Limb (tissue), 2 donors: Measurements from ENCODE around the gene SLC25A15.
"Not testable (repeated sequence)": the region's sequence is repeated elsewhere in the genome, so short reads cannot be mapped to it uniquely, and the experiment has no call there.

Source experiments
- DNase-seq, 2 donors: peaks; one replicate each; pipeline ENCODE4 v3.0.0-alpha.2; 2016; ENCODE audit errors: extremely low spot score in 2 of 2

The SLC25A15 gene

GRCh38 chr13:40812724-40813445, 23.5 kb downstream of the SLC25A15 start:
- DNase-seq = no peak

GRCh38 chr13:40813667-40814454, 24.4 kb downstream of the SLC25A15 start:
- DNase-seq = no peak

GRCh38 chr13:40814803-40815202, 25.4 kb downstream of the SLC25A15 start:
- no peak for DNase-seq

GRCh38 chr13:40818926-40819325, 29.5 kb downstream of the SLC25A15 start:
- no peak for DNase-seq

DNA sequence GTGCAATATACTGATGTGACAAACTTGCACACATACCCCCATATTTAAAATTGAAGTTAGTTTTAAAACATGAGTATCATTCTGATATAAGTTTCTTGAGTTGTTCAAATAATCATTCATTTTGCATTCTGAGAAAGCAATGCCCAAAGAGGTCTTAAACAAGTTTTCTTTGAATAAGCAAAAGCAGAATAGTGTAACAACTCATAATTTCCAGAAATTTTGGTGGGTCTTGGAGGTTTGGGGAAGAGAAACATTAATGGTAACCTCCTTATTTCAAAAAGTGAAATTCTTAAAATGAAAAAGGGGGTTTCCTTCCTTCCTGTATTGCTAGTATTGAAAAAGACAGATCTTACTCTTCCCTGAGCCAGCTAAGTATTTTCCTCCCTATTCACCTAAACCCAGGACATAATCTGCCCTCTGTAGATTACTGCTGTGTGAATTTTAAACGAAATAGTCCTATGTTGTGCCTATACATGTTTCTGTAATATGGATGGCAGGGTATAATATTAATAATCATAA, 30.4 kb downstream of the SLC25A15 start:
- no peak for DNase-seq

GRCh38 chr13:40839725-40840124, 50.3 kb downstream of the SLC25A15 start:
- DNase-seq = not testable (repeated sequence)

GRCh38 chr13:40840955-40841354, 51.5 kb downstream of the SLC25A15 start:
- not testable (repeated sequence) for DNase-seq
